ENCODE data around the gene AHNAK.

The AHNAK gene

GRCh38 chr11:62430425-62430824, 116.2 kb downstream of the AHNAK start:
- Histone ChIP-seq H3K4me3 (replicated peaks; ENCODE audit: insufficient read depth, low read length) (no peak overlapping the region), H3K27ac (replicated peaks) (no peak overlapping the region), H3K27me3 (ENCODE audit: insufficient read depth, poor library complexity, severe bottlenecking) (no peaks in the 10 kb centered on the region)
- TF ChIP-seq SPI1 (IDR thresholded peaks at IDR 0.05; ENCODE audit: borderline replicate concordance, low read depth) (no peak), GABPA (IDR thresholded peaks at IDR 0.05; ENCODE audit: low read depth) (no peak), POLR2AphosphoS5 (IDR thresholded peaks at IDR 0.05; ENCODE audit: low read depth) (no peak), CTCF (IDR thresholded peaks at IDR 0.05; ENCODE audit: insufficient read depth, low read length) (no peak)
- TF ChIP-seq, protein P1, sequence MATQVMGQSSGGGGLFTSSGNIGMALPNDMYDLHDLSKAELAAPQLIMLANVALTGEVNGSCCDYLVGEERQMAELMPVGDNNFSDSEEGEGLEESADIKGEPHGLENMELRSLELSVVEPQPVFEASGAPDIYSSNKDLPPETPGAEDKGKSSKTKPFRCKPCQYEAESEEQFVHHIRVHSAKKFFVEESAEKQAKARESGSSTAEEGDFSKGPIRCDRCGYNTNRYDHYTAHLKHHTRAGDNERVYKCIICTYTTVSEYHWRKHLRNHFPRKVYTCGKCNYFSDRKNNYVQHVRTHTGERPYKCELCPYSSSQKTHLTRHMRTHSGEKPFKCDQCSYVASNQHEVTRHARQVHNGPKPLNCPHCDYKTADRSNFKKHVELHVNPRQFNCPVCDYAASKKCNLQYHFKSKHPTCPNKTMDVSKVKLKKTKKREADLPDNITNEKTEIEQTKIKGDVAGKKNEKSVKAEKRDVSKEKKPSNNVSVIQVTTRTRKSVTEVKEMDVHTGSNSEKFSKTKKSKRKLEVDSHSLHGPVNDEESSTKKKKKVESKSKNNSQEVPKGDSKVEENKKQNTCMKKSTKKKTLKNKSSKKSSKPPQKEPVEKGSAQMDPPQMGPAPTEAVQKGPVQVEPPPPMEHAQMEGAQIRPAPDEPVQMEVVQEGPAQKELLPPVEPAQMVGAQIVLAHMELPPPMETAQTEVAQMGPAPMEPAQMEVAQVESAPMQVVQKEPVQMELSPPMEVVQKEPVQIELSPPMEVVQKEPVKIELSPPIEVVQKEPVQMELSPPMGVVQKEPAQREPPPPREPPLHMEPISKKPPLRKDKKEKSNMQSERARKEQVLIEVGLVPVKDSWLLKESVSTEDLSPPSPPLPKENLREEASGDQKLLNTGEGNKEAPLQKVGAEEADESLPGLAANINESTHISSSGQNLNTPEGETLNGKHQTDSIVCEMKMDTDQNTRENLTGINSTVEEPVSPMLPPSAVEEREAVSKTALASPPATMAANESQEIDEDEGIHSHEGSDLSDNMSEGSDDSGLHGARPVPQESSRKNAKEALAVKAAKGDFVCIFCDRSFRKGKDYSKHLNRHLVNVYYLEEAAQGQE (IDR thresholded peaks at IDR 0.05; ENCODE audit: insufficient replicate concordance, low read depth), result no peak
- DNase-seq (ENCODE audit: low read depth in 1 of 2, low spot score in 1 of 2), result no peak

DNA sequence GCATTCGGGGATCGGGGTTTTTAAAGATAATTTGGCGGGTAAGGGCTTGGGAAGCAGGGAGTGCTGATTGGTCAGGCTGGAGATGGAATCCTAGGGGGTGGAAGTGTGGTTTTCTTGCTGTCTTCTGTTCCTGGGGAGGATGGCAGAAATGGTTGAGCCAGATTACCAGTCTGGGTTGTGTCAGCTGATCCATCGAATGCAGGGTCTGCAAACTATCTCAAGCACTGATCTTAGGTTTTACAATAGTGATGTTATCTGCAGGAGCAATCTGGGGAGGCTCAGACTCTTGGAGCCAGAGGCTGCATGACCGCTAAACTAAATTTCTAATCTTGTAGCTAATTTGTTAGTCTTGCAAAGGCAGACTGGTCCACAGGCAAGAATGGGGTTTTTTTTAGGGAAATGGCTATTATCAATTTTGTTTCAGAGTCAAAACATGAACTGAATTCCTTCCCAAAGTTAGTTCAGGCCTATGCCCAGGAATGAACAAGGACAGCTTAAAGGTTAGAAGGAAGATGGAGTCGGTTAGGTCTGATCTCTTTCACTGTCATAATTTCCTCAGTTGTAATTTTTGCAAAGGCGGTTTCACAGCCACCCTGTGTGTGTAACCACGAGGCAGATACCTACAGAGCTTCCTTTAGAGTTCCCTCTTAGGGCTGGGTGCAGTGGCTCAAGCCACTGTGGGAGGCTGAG, 117.6 kb downstream of the AHNAK start:
- Histone ChIP-seq H3K27ac (replicated peaks) (no peak overlapping the region), H3K4me3 (replicated peaks; ENCODE audit: insufficient read depth, low read length) (no peak overlapping the region), H3K27me3 (ENCODE audit: insufficient read depth, poor library complexity, severe bottlenecking) (no peaks in the 10 kb centered on the region)
- no peak for TF ChIP-seq POLR2AphosphoS5 (IDR thresholded peaks at IDR 0.05; ENCODE audit: low read depth)
- no peak for TF ChIP-seq GABPA (IDR thresholded peaks at IDR 0.05; ENCODE audit: low read depth)
- TF ChIP-seq CTCF (IDR thresholded peaks at IDR 0.05; ENCODE audit: insufficient read depth, low read length), result no peak
- TF ChIP-seq SPI1 (IDR thresholded peaks at IDR 0.05; ENCODE audit: borderline replicate concordance, low read depth), result no peak
- TF ChIP-seq, protein P1 (IDR thresholded peaks at IDR 0.05; ENCODE audit: insufficient replicate concordance, low read depth), result no peak
- DNase-seq (ENCODE audit: low read depth in 1 of 2, low spot score in 1 of 2), result no peak

GRCh38 chr11:62427630-62428233, 118.9 kb downstream of the AHNAK start:
- DNase-seq (ENCODE audit: low read depth in 1 of 2, low spot score in 1 of 2), result peak; percentile 14 to 74
- Histone ChIP-seq H3K27me3 (ENCODE audit: insufficient read depth, poor library complexity, severe bottlenecking) (no peaks in the 10 kb centered on the region), H3K4me3 (replicated peaks; ENCODE audit: insufficient read depth, low read length) (no peak overlapping the region), H3K27ac (replicated peaks) (no peak overlapping the region)
- no peak for TF ChIP-seq GABPA (IDR thresholded peaks at IDR 0.05; ENCODE audit: low read depth)

DNA sequence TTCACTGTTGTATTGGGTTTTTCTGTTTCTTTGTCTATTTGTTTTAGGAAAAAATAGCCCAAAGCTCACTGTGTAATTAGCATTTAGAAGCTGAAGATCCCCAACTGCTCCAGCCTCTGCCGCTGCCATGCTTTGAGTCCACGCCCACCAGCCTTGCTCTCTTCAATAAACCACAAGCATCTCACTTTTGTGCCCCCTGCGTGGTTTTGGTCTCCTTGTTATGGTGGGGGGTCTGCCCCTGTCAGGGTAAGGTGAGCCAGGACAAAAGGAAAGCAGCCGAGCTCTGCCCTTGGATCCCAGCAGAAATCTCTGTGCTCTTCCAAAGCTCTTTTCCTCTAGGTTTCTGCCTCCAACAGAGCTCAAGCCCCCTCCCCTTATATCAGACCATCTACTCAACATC, 123.6 kb downstream of the AHNAK start:
- no peak for DNase-seq (ENCODE audit: low read depth in 1 of 2, low spot score in 1 of 2)
- no peak overlapping the region for H3K4me3 ChIP-seq (replicated peaks; ENCODE audit: insufficient read depth, low read length)
- no peaks in the 10 kb centered on the region for H3K27me3 ChIP-seq (ENCODE audit: insufficient read depth, poor library complexity, severe bottlenecking)
- TF ChIP-seq GABPA (IDR thresholded peaks at IDR 0.05; ENCODE audit: low read depth), result no peak
- TF ChIP-seq SPI1 (IDR thresholded peaks at IDR 0.05; ENCODE audit: borderline replicate concordance, low read depth), result no peak
- TF ChIP-seq CTCF (IDR thresholded peaks at IDR 0.05; ENCODE audit: insufficient read depth, low read length), result no peak
- TF ChIP-seq POLR2AphosphoS5 (IDR thresholded peaks at IDR 0.05; ENCODE audit: low read depth), result no peak
- TF ChIP-seq, protein P1 (IDR thresholded peaks at IDR 0.05; ENCODE audit: insufficient replicate concordance, low read depth), result no peak
- H3K27ac ChIP-seq (replicated peaks), result no peak overlapping the region
